ENCODE measurements around the gene ATP13A4.

The ATP13A4 gene

DNA sequence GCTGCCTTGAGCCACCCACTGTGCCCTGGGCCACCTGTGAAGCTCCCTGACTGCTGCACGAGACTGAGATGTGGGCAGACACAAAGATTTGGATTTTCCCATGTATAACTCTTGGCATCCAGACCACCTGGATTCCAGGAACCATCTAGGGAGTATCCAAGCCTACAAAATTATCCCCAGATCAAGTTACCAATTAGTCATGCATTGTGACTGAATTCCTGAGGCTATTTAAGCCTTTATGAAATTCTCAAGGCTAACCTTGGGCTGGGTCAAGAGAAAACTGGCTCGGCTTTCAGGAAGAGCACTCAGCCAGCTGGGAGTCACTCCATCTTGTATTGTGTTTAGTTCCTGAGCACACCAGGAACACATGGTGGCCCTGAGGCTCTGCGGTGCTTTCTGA is 162.8 kb downstream of the ATP13A4 start:
- DNase-seq (ENCODE audit: low read depth) = no peak

DNA sequence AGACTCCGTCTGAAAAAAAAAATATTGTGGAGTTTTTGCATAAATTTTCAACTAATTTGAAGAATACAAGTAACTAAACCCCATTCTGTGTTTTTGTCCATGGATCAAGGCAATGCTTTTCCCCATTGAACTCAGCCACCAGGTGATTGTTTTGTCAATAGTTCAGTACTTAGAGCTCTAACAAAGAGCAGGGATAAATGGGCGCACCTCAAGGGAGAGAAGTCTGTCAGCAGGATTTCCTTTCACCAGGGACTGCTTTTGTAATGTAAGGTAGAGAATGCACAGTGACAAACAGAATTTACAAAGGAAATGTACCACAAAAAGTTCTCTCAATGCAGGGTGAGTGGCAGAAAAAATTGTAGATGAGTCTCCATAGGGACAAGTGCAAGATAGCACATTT is 165.4 kb downstream of the ATP13A4 start:
- no peak for DNase-seq (ENCODE audit: low read depth)

DNA sequence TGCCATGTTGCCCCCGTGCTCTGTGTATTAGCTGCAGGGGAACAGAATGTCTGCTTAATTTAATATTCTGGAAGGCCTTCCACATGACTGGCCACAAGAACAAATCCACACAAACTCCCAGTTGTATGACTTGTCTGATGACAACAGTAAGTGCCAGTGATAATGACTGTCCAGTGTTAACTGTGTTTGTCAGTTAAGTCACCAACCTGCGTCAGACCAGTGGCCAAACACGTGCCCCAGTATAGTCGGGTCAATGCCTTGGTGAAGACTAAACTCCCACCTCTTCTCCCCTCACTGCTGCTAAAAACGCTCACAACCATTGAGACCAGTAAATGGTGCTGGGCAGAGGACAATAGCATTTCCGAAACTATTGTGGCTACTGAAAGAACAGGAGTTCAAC is 166.3 kb downstream of the ATP13A4 start:
- DNase-seq (ENCODE audit: low read depth) = no peak

DNA sequence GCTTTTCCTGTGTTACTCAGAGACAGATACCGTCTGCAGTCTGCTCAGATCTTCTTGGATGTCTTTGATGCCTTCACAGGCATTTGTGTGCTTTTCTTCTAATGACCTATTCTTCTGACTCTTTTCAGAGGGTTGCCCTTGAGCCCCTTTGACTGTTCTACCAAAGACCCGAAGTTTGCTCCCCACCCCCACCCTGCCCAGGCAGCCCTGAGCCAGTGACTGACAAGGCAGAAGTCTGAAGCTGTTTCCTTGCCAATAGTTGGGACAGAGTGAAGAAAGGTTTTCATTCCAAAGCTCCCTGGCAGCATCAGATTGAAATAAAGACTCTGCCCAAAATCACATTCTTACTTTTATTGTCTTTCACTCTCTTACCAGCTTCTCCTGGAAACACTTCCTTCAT is 167.1 kb downstream of the ATP13A4 start:
- no peak for DNase-seq (ENCODE audit: low read depth)

DNA sequence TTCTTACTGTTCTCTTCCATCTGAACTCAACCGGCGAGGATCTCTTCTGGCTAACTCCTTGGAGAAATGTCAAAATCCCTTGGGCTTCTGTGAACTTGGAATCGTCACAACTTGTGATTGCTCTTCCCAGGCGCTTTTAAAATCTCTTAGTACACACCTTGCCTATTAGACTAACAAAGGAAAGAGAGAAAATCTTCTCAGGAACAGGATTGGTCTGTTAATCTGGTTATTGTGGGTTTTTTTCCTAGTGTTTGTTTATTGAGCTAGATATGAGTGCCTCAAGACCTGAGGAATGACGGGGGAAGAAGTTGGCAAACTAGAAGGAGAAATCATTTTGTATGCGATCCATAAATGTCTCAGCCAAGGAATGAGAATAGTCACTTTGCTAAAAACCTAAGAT is 176.0 kb downstream of the ATP13A4 start, which contains the start of gene ATP13A5:
Gene ATP13A5, minus strand, starts transcription at position 48 of the 400 bp plus-strand sequence. Its CDS starts 28 bp downstream, at position 20.
- no peak for DNase-seq (ENCODE audit: low read depth)

DNA sequence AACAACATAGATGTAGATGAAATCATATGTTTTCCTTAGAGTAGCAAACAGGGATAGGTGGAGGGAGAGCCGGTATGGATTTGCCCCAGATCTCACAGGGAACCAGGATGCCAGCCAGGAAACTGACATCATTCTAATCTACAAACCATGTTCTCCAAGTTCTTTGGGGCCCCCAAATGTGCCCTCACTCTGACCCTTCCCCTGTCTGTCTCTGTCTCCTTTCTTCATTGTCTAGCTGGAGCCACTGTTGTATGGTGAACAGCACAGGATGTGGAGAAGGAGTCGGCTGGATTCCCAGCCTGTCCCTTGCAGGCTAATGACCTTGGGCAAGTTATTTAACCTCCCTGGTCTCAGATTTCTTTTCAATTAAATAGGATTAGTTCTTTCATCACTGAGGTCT is 177.1 kb downstream of the ATP13A4 start:
- DNase-seq (ENCODE audit: low read depth) = no peak

DNA sequence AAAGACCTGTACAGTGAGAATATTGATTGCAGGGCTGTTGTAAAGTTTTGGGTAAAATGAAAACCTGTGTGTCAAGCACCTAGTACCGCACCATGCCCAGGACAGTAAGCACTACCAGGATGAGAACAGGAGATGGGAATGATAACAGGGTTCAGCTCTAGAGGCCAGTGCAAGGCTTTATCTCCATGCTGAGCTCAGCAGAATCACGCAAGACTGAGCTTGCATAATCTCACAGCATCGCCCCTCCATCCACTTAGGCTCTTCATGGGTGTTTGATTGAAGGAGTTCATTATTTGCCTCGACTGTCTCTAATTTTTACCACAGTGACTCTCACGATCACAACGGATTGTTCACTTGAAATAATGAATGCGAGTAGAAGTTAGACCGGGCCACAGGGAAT is 179.1 kb downstream of the ATP13A4 start:
- DNase-seq (ENCODE audit: low read depth) = no peak

DNA sequence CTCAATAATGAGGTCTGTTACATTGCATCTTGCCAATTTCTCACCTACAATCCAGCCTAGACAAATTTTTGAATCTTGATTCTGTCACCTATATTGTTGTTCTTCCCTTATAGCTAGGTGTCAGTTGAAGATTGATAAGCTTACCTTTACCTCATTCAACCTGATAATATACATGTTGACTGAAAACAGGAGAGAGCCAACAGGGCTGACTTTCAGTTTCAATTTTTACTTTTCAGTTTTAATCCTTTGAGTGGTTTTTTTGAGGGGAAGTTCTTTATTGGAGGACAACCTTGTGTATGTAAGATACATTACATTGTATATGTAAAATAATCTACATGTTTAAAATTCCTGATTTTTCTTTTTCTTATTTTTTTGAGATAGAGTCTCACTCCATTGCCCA is 181.9 kb downstream of the ATP13A4 start:
- DNase-seq (ENCODE audit: low read depth) = no peak

DNA sequence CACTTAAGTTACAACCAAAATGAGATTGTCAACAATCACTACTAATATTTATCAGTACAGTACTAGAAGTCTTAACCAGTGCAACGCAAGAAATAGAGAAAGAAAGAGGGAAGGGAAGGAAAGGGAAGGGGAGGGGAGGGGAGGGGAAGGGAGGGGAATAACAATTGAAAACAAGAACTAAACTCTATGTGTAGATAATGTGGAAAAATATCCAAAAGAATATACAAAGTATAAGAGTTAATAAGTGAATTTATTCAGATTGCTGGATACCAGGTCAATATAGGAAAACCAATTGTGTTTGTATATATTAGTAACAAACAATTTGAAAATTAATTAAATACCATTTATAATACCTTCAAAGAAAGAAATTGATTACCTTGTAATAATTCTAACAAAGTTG is 186.8 kb downstream of the ATP13A4 start:
- DNase-seq (ENCODE audit: low read depth) = no peak

DNA sequence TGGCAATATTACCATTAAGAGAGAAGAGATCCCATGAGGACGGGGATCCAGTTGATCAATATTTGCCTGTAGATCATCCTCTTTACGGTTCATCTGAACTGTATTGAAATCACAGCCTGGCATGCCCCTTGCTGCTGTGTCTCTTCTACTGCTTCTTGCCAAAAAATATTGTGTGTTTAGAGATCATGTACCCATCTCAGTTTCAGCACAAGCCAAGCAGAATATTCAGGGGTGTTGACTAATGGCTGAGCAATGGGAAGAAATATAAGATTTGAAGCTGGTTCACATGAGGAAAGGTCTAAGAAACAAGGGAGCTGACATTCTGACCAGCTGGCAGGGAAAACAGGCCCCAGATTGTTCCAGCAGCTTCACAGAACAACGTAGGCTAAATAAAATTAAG is 197.4 kb downstream of the ATP13A4 start:
- no peak for DNase-seq (ENCODE audit: low read depth)

DNA sequence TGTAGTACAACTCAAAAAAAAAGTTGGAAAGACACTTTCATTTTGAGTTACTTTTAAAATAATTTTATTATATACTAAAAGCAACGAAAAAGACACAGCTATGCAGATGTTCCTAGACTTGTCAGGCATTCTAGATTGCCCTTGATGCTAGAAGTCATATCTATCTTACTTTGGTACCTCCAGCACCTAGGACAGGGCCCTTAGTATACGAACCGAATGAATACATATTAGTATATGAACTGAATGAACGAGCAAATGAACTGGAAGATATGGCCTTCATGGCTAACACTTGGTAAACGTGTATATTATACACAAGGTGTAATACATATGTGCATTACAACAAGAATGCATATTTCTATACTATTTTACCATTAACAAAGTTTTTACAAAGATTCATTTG is 200.3 kb downstream of the ATP13A4 start:
- no peak for DNase-seq (ENCODE audit: low read depth)

Data from stimulated activated CD8-positive, alpha-beta memory T cell treated with anti-CD3 and anti-CD28 coated beads, Interleukin-7, amount 100 ng/mL, for 24 hours (primary cell).